HepG2 (cell line): ENCODE results near the gene INSL4.

Experiments used
- BCLAF1 ChIP-seq: fragments of 450-650 bp; IDR thresholded peaks from 2 replicates; pipeline ENCODE4 v1.6.1; 2017; ENCODE audit warnings: mild to moderate bottlenecking
- CEBPB ChIP-seq: IDR thresholded peaks from 2 replicates; pipeline ENCODE4 v1.6.1; 2011; ENCODE audit warnings: low read depth, low read length, improper control_type of control experiment, borderline replicate concordance
- ELF4 ChIP-seq: sonication (generic); formaldehyde crosslinking; IDR thresholded peaks from 2 replicates; pipeline ENCODE4 v1.5.0; 2020; ENCODE audit warnings: missing genetic modification reagents, mild to moderate bottlenecking, moderate library complexity, borderline replicate concordance
- GTF2F1 ChIP-seq: fragments of 150-350 bp; IDR thresholded peaks from 2 replicates; pipeline ENCODE4 v1.6.1; 2014; ENCODE audit warnings: low read length
- MAX ChIP-seq: IDR thresholded peaks from 2 replicates; pipeline ENCODE4 v1.6.1; 2012; ENCODE audit warnings: inconsistent platforms
- PBX2 ChIP-seq: IDR thresholded peaks from 2 replicates; pipeline ENCODE4 v1.6.1; 2016; ENCODE audit warnings: control low read depth
- PRPF4 ChIP-seq: fragments of 200-400 bp; formaldehyde crosslinking; IDR thresholded peaks from 2 replicates; pipeline ENCODE4 v1.6.1; 2016; ENCODE audit warnings: low read length, low read depth; ENCODE audit not compliant: poor library complexity, severe bottlenecking
- ZC3H4 ChIP-seq: sonication (generic); formaldehyde crosslinking; IDR thresholded peaks from 2 replicates; pipeline ENCODE4 v1.4.0; 2020; ENCODE audit warnings: missing genetic modification reagents, borderline replicate concordance
- ZNF18 ChIP-seq: sonication (generic); formaldehyde crosslinking; IDR thresholded peaks from 2 replicates; pipeline ENCODE4 v1.8.0; 2022; ENCODE audit warnings: mild to moderate bottlenecking, missing genetic modification reagents; ENCODE audit not compliant: insufficient replicate concordance
- ZNF224 ChIP-seq: sonication (generic); formaldehyde crosslinking; IDR thresholded peaks from 2 replicates; pipeline ENCODE4 v1.5.0; 2020; ENCODE audit warnings: mild to moderate bottlenecking, missing genetic modification reagents
- TF ChIP-seq, protein P1 (sequence below), 2 experiments: sonication (generic) in 1 of 2; formaldehyde crosslinking in 1 of 2; IDR thresholded peaks; 2 replicates each; pipeline versions ENCODE4 v1.5.1 to v1.6.1; 2011 to 2020; ENCODE audit warnings: borderline replicate concordance in 1 of 2, low read depth in 1 of 2, low read length in 1 of 2, mild to moderate bottlenecking in 1 of 2, missing genetic modification reagents in 1 of 2, moderate library complexity in 1 of 2
- TF ChIP-seq, protein P2 (sequence below): sonication (generic); formaldehyde crosslinking; conservative IDR thresholded peaks from 2 replicates; pipeline ENCODE4 v1.4.0; 2020; ENCODE audit warnings: missing genetic modification reagents
- TF ChIP-seq, protein P3 (sequence below): sonication (generic); formaldehyde crosslinking; IDR thresholded peaks from 2 replicates; pipeline ENCODE4 v1.5.0; 2020; ENCODE audit warnings: mild to moderate bottlenecking, missing genetic modification reagents, moderate library complexity

DNA sequence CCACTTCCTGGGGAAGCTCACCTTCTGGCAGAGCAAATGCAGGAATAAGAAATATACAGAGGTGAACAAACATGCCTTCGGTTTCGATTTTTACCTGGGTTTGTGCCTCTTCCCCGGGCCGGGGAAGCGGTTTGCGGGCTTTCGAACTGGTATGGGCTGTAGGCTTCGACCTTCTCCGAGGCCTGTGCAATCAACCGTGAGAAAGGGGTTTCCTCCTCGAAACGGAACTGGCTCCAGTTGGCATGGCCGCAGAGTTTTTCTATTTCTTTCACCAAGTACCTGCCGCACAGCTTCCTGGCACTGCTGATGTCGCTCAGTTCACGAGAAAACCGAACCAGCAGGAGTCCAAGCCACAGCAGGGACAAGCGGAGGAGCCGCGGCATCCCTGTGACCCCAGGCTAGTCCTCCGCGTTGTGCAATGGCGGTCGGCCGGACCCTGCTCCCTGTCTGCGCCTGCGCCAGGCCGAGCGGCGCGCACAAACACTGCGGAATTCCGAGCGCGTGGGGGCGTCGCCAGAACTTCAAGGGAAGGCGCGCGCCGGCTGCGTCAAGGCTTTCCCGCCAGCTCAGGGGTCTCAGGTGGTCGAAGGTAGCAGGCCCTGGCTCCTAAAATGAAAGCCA lies 45.9 kb upstream of the INSL4 start, which contains the start of gene INSL6:
- TF ChIP-seq GTF2F1 (no peak), ZC3H4 (CRISPR knock-in tag) (no peak), PRPF4 (no peak), PBX2 (CRISPR knock-in tag) (no peak), MAX (no peak), ZNF224 (no peak), BCLAF1 (no peak), ZNF18 (CRISPR knock-in tag) (no peak), CEBPB (no peak), ELF4 (CRISPR knock-in tag) (no peak)
- TF ChIP-seq, protein P1, sequence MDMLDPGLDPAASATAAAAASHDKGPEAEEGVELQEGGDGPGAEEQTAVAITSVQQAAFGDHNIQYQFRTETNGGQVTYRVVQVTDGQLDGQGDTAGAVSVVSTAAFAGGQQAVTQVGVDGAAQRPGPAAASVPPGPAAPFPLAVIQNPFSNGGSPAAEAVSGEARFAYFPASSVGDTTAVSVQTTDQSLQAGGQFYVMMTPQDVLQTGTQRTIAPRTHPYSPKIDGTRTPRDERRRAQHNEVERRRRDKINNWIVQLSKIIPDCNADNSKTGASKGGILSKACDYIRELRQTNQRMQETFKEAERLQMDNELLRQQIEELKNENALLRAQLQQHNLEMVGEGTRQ (IDR thresholded peaks at IDR 0.05; ENCODE audit: low read depth, low read length), result no peak
- TF ChIP-seq, protein P1 (CRISPR knock-in tag; IDR thresholded peaks at IDR 0.05; ENCODE audit: borderline replicate concordance), result no peak
- TF ChIP-seq, protein P2, sequence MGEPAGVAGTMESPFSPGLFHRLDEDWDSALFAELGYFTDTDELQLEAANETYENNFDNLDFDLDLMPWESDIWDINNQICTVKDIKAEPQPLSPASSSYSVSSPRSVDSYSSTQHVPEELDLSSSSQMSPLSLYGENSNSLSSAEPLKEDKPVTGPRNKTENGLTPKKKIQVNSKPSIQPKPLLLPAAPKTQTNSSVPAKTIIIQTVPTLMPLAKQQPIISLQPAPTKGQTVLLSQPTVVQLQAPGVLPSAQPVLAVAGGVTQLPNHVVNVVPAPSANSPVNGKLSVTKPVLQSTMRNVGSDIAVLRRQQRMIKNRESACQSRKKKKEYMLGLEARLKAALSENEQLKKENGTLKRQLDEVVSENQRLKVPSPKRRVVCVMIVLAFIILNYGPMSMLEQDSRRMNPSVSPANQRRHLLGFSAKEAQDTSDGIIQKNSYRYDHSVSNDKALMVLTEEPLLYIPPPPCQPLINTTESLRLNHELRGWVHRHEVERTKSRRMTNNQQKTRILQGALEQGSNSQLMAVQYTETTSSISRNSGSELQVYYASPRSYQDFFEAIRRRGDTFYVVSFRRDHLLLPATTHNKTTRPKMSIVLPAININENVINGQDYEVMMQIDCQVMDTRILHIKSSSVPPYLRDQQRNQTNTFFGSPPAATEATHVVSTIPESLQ (CRISPR knock-in tag), result no peak
- TF ChIP-seq, protein P3, sequence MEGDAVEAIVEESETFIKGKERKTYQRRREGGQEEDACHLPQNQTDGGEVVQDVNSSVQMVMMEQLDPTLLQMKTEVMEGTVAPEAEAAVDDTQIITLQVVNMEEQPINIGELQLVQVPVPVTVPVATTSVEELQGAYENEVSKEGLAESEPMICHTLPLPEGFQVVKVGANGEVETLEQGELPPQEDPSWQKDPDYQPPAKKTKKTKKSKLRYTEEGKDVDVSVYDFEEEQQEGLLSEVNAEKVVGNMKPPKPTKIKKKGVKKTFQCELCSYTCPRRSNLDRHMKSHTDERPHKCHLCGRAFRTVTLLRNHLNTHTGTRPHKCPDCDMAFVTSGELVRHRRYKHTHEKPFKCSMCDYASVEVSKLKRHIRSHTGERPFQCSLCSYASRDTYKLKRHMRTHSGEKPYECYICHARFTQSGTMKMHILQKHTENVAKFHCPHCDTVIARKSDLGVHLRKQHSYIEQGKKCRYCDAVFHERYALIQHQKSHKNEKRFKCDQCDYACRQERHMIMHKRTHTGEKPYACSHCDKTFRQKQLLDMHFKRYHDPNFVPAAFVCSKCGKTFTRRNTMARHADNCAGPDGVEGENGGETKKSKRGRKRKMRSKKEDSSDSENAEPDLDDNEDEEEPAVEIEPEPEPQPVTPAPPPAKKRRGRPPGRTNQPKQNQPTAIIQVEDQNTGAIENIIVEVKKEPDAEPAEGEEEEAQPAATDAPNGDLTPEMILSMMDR (CRISPR knock-in tag), result no peak
